HCT116 (cell line): ENCODE measurements around the gene JCAD. TPM values are rescaled to one million over a fixed set of nuclear protein-coding genes. Genes with fewer than 3 reads are reported as not detected.
A peak's percentile ranks its signal among the peaks of the same experiment; 100 is the strongest.

Source experiments
- ATAC-seq: fragments of 200-7000 bp; cut with Tn5 transposase; 2 replicates; pipeline ENCODE4 v1.9.1; 2020; ENCODE audit warnings: mild to moderate bottlenecking, moderate library complexity
- BruUV-seq: library from RNA; stranded (reverse); fragments of 400-500 nt; replicated peaks from 2 replicates; lab custom pipeline; 2021; lab: Mats Ljungman, UMichigan
- CTCF ChIA-PET: fragments of 300-600 bp; sonication (Branson Sonifier 250); formaldehyde crosslinking; loops from one replicate; lab custom pipeline; 2021; ENCODE audit warnings: antibody characterized with exemption; lab: Charles Lee
- POLR2A ChIA-PET: fragments of 300-600, 350-600 bp; sonication (Branson Sonifier 250); formaldehyde crosslinking; loops from one replicate; lab custom pipeline; 2021; ENCODE audit warnings: antibody characterized with exemption; lab: Charles Lee
- RAD21 ChIA-PET, 2 experiments: fragments of 300-600 bp; sonication (Branson Sonifier 250); formaldehyde crosslinking; loops; one replicate each; lab custom pipeline; 2023; ENCODE audit warnings: low total read pairs in 2 of 2; ENCODE audit not compliant: uncharacterized antibody in 2 of 2, unreplicated experiment in 2 of 2, low non-redundant PET in 1 of 2; lab: Charles Lee
- DNase-seq: peaks from one replicate; pipeline ENCODE4 v3.0.0-alpha.2; 2010; ENCODE audit warnings: low read depth, low spot score
- H2AFZ ChIP-seq: fragments of 200-600 bp; shearing (Covaris generic), sonication (generic); 2 replicates; pipeline ENCODE4 v1.6.1; 2017; ENCODE audit warnings: low read depth, mixed run types, mixed read lengths, antibody characterized with exemption, low read length; ENCODE audit not compliant: poor library complexity, severe bottlenecking
- H3K27ac ChIP-seq: 2 replicates; pipeline ENCODE4 v1.5.1; 2012; ENCODE audit warnings: low read depth, low read length
- H3K27me3 ChIP-seq: fragments of 200-600 bp; sonication (generic); 2 replicates; pipeline ENCODE4 v1.6.1; 2016; ENCODE audit warnings: mixed run types, low read length, mixed read lengths; ENCODE audit not compliant: insufficient read depth
- H3K36me3 ChIP-seq, 2 experiments: fragments of 200-500 bp in 1 of 2; fragments of 200-600 bp in 1 of 2; sonication (Bioruptor generic) in 1 of 2; sonication (generic) in 1 of 2; 2 replicates each; pipeline versions ENCODE4 v1.5.1 to v1.6.1; 2014 to 2016; ENCODE audit warnings: low read length in 2 of 2, inconsistent platforms in 1 of 2, mixed read lengths in 1 of 2, mixed run types in 1 of 2; ENCODE audit not compliant: insufficient read depth in 2 of 2, control insufficient read depth in 1 of 2
- H3K4me1 ChIP-seq, 2 experiments: fragments of 200-600 bp in 1 of 2; sonication (generic) in 1 of 2; 2 replicates each; pipeline versions ENCODE4 v1.5.1 to v1.6.1; 2012 to 2017; ENCODE audit warnings: low read length in 2 of 2, inconsistent platforms in 1 of 2, mild to moderate bottlenecking in 1 of 2, mixed read lengths in 1 of 2, mixed run types in 1 of 2, moderate library complexity in 1 of 2; ENCODE audit not compliant: insufficient read depth in 2 of 2, control insufficient read depth in 1 of 2
- H3K4me2 ChIP-seq: fragments of 200-600 bp; sonication (generic); 2 replicates; pipeline ENCODE4 v1.6.1; 2017; ENCODE audit warnings: mixed run types, low read length, mixed read lengths
- H3K4me3 ChIP-seq, 2 experiments: fragments of 200-600 bp in 1 of 2; sonication (generic) in 1 of 2; replicated peaks in 1 of 2; 2 replicates each; pipeline ENCODE4 v1.5.1; 2011 to 2016; ENCODE audit warnings: low read length in 2 of 2, control low read depth in 1 of 2, low read depth in 1 of 2, mild to moderate bottlenecking in 1 of 2, mixed read lengths in 1 of 2, mixed run types in 1 of 2
- H3K79me2 ChIP-seq: fragments of 200-600 bp; sonication (generic); 2 replicates; pipeline ENCODE4 v1.6.1; 2017; ENCODE audit warnings: mild to moderate bottlenecking, mixed run types, low read length, moderate library complexity, mixed read lengths; ENCODE audit not compliant: insufficient read depth
- H3K9ac ChIP-seq: fragments of 200-600 bp; sonication (generic); 2 replicates; pipeline ENCODE4 v1.6.1; 2016; ENCODE audit warnings: low read length, mixed read lengths
- H3K9me2 ChIP-seq: fragments of 200-600 bp; sonication (generic), shearing (Covaris generic); 2 replicates; pipeline ENCODE4 v1.6.1; 2017; ENCODE audit warnings: mixed run types, mild to moderate bottlenecking, moderate library complexity; ENCODE audit not compliant: insufficient read depth
- H3K9me3 ChIP-seq, 2 experiments: fragments of 200-500 bp in 1 of 2; fragments of 200-600 bp in 1 of 2; sonication (Bioruptor generic) in 1 of 2; sonication (generic) in 1 of 2; 2 replicates each; pipeline ENCODE4 v1.6.1; 2014 to 2017; ENCODE audit warnings: low read length in 2 of 2, mixed read lengths in 2 of 2, inconsistent platforms in 1 of 2, low read depth in 1 of 2, mild to moderate bottlenecking in 1 of 2, mixed run types in 1 of 2, moderate library complexity in 1 of 2; ENCODE audit not compliant: control insufficient read depth in 1 of 2, insufficient read depth in 1 of 2
- H4K20me1 ChIP-seq: fragments of 200-600 bp; sonication (generic), shearing (Covaris generic); 2 replicates; pipeline ENCODE4 v1.6.1; 2017; ENCODE audit warnings: mixed run types, mild to moderate bottlenecking, moderate library complexity; ENCODE audit not compliant: insufficient read depth
- ATF3 ChIP-seq: IDR thresholded peaks from 2 replicates; pipeline ENCODE4 v1.6.1; 2012
- CBX3 ChIP-seq: IDR thresholded peaks from 2 replicates; pipeline ENCODE4 v1.6.1; 2012; ENCODE audit warnings: low read depth
- CTCF ChIP-seq, 3 experiments: fragments of 200-600 bp in 1 of 3; sonication (generic) in 1 of 3; IDR thresholded peaks in 2 of 3; conservative IDR thresholded peaks in 1 of 3; 2 replicates each; pipeline ENCODE4 v1.5.1; 2012 to 2017; ENCODE audit warnings: low read depth in 2 of 3, low read length in 2 of 3, antibody characterized with exemption in 1 of 3, borderline replicate concordance in 1 of 3, control low read depth in 1 of 3, mild to moderate bottlenecking in 1 of 3, mixed read lengths in 1 of 3, mixed run types in 1 of 3, moderate library complexity in 1 of 3; ENCODE audit not compliant: insufficient read depth in 1 of 3
- EGR1 ChIP-seq: IDR thresholded peaks from 2 replicates; pipeline ENCODE4 v1.6.1; 2012; ENCODE audit warnings: low read depth
- ELF1 ChIP-seq: IDR thresholded peaks from 2 replicates; pipeline ENCODE4 v1.6.1; 2012; ENCODE audit warnings: low read depth, borderline replicate concordance
- JUND ChIP-seq: IDR thresholded peaks from 2 replicates; pipeline ENCODE4 v1.6.1; 2012
- POLR2A ChIP-seq: IDR thresholded peaks from 2 replicates; pipeline ENCODE4 v1.7.0; 2011; ENCODE audit warnings: borderline replicate concordance; ENCODE audit not compliant: insufficient read depth, insufficient read length; ENCODE audit errors: extremely low read depth
- POLR2AphosphoS5 ChIP-seq: IDR thresholded peaks from 2 replicates; pipeline ENCODE4 v1.6.1; 2011; ENCODE audit warnings: mild to moderate bottlenecking, low read depth, low read length, moderate library complexity
- RAD21 ChIP-seq: IDR thresholded peaks from 2 replicates; pipeline ENCODE4 v1.6.1; 2012; ENCODE audit warnings: low read depth, mild to moderate bottlenecking
- SIN3A ChIP-seq: IDR thresholded peaks from 2 replicates; pipeline ENCODE4 v1.6.1; 2012; ENCODE audit warnings: low read depth
- SP1 ChIP-seq: IDR thresholded peaks from 2 replicates; pipeline ENCODE4 v1.6.1; 2012; ENCODE audit warnings: low read depth
- SRF ChIP-seq: IDR thresholded peaks from 2 replicates; pipeline ENCODE4 v1.6.1; 2012; ENCODE audit warnings: low read depth
- TCF7L2 ChIP-seq: IDR thresholded peaks from 2 replicates; pipeline ENCODE4 v1.7.0; 2011; ENCODE audit warnings: borderline replicate concordance, inconsistent platforms; ENCODE audit not compliant: insufficient read depth, insufficient read length; ENCODE audit errors: extremely low read depth
- YY1 ChIP-seq: IDR thresholded peaks from 2 replicates; pipeline ENCODE4 v1.6.1; 2011; ENCODE audit warnings: low read length, low read depth, moderate library complexity, mild to moderate bottlenecking; ENCODE audit not compliant: insufficient replicate concordance; ENCODE audit errors: extremely low read depth
- ZBTB33 ChIP-seq: IDR thresholded peaks from 2 replicates; pipeline ENCODE4 v1.6.1; 2011; ENCODE audit warnings: mild to moderate bottlenecking, low read length, moderate library complexity; ENCODE audit not compliant: insufficient replicate concordance; ENCODE audit errors: extremely low read depth
- ZFX ChIP-seq: fragments of 450-650 bp; IDR thresholded peaks from 2 replicates; pipeline ENCODE4 v1.6.1; 2017
- ZNF274 ChIP-seq: fragments of 200-500 bp; sonication (Bioruptor generic); IDR thresholded peaks from 2 replicates; pipeline ENCODE4 v1.6.1; 2014; ENCODE audit warnings: mild to moderate bottlenecking, low read depth, low read length, inconsistent platforms
- intact Hi-C: fragments of 100-400 bp; cut with micrococcal nuclease; formaldehyde crosslinking; loops from 2 replicates; pipeline ENCODE4 v1.10.0; 2022
- total RNA-seq: library from RNA; stranded (reverse); gene quantifications from one replicate; pipeline ENCODE4 v1.2.1, GENCODE V29; 2021; ENCODE audit not compliant: unreplicated experiment
- TF ChIP-seq, protein P1 (sequence below): IDR thresholded peaks from 2 replicates; pipeline ENCODE4 v1.6.1; 2012; ENCODE audit warnings: low read depth
- TF ChIP-seq, protein P2 (sequence below): IDR thresholded peaks from 2 replicates; pipeline ENCODE4 v1.6.1; 2012

Gene JCAD
- total RNA-seq, 1 experiment from 2014 or later, result 17.5 TPM

- ATAC-seq (no peak), DNase-seq (no peak)
- intact Hi-C loops, result no loop called here
- RAD21 ChIA-PET, result no interaction called here
- no peak overlapping the region for H3K27ac ChIP-seq
- H4K20me1 ChIP-seq, result no peaks in the 10 kb centered on the region
- CTCF ChIA-PET, result no interaction called here
- H3K4me3 ChIP-seq, result no peak overlapping the region
- H2AFZ ChIP-seq, result peak overlapping the region; percentile 40
- no peak overlapping the region for H3K4me2 ChIP-seq
- no peaks in the 10 kb centered on the region for H3K36me3 ChIP-seq
- BruUV-seq, result no TSS peak
- peaks cover 3 to 18% of the 10 kb centered on the region in 2 experiments; a peak in 3 of 4 replicates for H3K4me1 ChIP-seq
- H3K9me3 ChIP-seq, result no peaks in the 10 kb centered on the region
- H3K9ac ChIP-seq, result no peak overlapping the region
- TF ChIP-seq JUND, result no peak
- TF ChIP-seq SRF, result no peak
- TF ChIP-seq, protein P1, sequence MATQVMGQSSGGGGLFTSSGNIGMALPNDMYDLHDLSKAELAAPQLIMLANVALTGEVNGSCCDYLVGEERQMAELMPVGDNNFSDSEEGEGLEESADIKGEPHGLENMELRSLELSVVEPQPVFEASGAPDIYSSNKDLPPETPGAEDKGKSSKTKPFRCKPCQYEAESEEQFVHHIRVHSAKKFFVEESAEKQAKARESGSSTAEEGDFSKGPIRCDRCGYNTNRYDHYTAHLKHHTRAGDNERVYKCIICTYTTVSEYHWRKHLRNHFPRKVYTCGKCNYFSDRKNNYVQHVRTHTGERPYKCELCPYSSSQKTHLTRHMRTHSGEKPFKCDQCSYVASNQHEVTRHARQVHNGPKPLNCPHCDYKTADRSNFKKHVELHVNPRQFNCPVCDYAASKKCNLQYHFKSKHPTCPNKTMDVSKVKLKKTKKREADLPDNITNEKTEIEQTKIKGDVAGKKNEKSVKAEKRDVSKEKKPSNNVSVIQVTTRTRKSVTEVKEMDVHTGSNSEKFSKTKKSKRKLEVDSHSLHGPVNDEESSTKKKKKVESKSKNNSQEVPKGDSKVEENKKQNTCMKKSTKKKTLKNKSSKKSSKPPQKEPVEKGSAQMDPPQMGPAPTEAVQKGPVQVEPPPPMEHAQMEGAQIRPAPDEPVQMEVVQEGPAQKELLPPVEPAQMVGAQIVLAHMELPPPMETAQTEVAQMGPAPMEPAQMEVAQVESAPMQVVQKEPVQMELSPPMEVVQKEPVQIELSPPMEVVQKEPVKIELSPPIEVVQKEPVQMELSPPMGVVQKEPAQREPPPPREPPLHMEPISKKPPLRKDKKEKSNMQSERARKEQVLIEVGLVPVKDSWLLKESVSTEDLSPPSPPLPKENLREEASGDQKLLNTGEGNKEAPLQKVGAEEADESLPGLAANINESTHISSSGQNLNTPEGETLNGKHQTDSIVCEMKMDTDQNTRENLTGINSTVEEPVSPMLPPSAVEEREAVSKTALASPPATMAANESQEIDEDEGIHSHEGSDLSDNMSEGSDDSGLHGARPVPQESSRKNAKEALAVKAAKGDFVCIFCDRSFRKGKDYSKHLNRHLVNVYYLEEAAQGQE, result no peak
- no peak for TF ChIP-seq CBX3
- no peak for TF ChIP-seq EGR1
- TF ChIP-seq RAD21, result no peak
- no peak for TF ChIP-seq ZFX
- TF ChIP-seq POLR2A, result no peak
- TF ChIP-seq TCF7L2, result no peak
- no peak for TF ChIP-seq YY1
- TF ChIP-seq ATF3, result no peak
- no peak for TF ChIP-seq ZBTB33
- no peak for TF ChIP-seq SIN3A
- no peak for TF ChIP-seq ELF1
- TF ChIP-seq ZNF274, result no peak
- TF ChIP-seq, protein P2, sequence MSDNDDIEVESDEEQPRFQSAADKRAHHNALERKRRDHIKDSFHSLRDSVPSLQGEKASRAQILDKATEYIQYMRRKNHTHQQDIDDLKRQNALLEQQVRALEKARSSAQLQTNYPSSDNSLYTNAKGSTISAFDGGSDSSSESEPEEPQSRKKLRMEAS, result no peak
- no peak for TF ChIP-seq SP1
- TF ChIP-seq POLR2AphosphoS5, result no peak
- no peak for TF ChIP-seq CTCF (IDR thresholded peaks at IDR 0.05 in 2 of 3, conservative IDR thresholded peaks at IDR 0.05 in 1 of 3; ENCODE audit: borderline replicate concordance in 1 of 3, insufficient read depth in 1 of 3, low read depth in 2 of 3, low read length in 2 of 3)
- no peaks in the 10 kb centered on the region for H3K27me3 ChIP-seq
- no peaks in the 10 kb centered on the region for H3K9me2 ChIP-seq
- no peaks in the 10 kb centered on the region for H3K79me2 ChIP-seq
- POLR2A ChIA-PET, result no interaction called here
Observed at GRCh38 chr10:30091136-30091535, 31.8 kb upstream of the JCAD start.
